Esophagus muscularis mucosa (tissue), 3 donors: ENCODE measurements around the gene TMEM72.

Source experiments
- EP300 ChIP-seq: sonication (generic); formaldehyde crosslinking; IDR thresholded peaks from one replicate; pipeline ENCODE4 v1.6.1; 2017; ENCODE audit warnings: antibody characterized with exemption
- TF ChIP-seq, protein P1 (sequence below), 3 experiments: fragments of 200-600 bp in 2 of 3; fragments of 450-650 bp in 1 of 3; sonication (generic) in 2 of 3; IDR thresholded peaks; one replicate each; pipeline ENCODE4 v1.5.1; 2017 to 2019; ENCODE audit warnings: antibody characterized with exemption in 3 of 3, mild to moderate bottlenecking in 2 of 3, moderate library complexity in 1 of 3

- TF ChIP-seq, protein P1, sequence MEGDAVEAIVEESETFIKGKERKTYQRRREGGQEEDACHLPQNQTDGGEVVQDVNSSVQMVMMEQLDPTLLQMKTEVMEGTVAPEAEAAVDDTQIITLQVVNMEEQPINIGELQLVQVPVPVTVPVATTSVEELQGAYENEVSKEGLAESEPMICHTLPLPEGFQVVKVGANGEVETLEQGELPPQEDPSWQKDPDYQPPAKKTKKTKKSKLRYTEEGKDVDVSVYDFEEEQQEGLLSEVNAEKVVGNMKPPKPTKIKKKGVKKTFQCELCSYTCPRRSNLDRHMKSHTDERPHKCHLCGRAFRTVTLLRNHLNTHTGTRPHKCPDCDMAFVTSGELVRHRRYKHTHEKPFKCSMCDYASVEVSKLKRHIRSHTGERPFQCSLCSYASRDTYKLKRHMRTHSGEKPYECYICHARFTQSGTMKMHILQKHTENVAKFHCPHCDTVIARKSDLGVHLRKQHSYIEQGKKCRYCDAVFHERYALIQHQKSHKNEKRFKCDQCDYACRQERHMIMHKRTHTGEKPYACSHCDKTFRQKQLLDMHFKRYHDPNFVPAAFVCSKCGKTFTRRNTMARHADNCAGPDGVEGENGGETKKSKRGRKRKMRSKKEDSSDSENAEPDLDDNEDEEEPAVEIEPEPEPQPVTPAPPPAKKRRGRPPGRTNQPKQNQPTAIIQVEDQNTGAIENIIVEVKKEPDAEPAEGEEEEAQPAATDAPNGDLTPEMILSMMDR (IDR thresholded peaks at IDR 0.05): no peak
- TF ChIP-seq EP300: no peak
Observed at GRCh38 chr10:44911951-44912350, 814 bp downstream of the TMEM72 start.
